SK-MEL-5 (cell line): ENCODE results near the gene DPEP3. TPM values are rescaled to one million over a fixed set of nuclear protein-coding genes. Genes with fewer than 3 reads are reported as not detected.
"Not testable (repeated sequence)": the region's sequence is repeated elsewhere in the genome, so short reads cannot be mapped to it uniquely, and the experiment has no call there.

Experiments used
- DNase-seq: peaks from one replicate; pipeline ENCODE4 v3.0.0-alpha.2; 2016; ENCODE audit warnings: low read depth, low spot score
- in situ Hi-C: cut with HindIII; loops from 2 replicates; pipeline ENCODE4 v1.10.0; 2016; ENCODE audit warnings: low sequenced_read_pairs, high pct_unique_total_duplicates, low pct_unique_long_range_greater_than_20kb
- total RNA-seq: library from RNA; depleted of rRNA; stranded (reverse); fragments of >200 nt; shearing (Covaris generic); gene quantifications from 2 replicates; pipeline ENCODE4 v1.2.3, GENCODE V29; 2014

DPEP3 gene
- total RNA-seq, 1 experiment from 2014 or later, result not detected

DNA sequence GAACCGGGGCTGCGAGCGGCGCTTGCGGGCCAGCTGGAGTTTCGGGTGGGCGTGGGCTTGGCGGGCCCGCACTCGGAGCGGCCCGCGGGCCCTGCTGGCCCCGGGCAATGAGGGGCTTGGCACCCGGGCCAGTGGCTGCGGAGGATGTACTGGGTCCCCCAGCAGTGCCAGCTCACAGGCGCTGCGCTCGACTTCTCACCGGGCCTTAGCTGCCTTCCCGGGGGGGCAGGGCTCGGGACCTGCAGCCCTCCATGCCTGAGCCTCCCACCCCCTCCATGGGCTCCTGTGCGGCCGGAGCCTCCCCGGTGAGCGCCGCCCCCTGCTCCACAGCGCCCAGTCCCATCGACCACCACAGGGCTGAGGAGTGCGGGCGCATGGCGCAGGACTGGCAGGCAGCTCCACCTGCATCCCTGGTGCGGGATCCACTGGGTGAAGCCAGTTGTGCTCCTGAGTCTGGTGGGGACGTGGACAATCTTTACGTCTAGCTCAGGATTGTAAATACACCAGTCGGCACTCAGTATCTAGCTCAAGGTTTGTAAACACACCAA lies 18.0 kb upstream of the DPEP3 start:
- DNase-seq, in situ Hi-C loops: not testable (repeated sequence)

DNA sequence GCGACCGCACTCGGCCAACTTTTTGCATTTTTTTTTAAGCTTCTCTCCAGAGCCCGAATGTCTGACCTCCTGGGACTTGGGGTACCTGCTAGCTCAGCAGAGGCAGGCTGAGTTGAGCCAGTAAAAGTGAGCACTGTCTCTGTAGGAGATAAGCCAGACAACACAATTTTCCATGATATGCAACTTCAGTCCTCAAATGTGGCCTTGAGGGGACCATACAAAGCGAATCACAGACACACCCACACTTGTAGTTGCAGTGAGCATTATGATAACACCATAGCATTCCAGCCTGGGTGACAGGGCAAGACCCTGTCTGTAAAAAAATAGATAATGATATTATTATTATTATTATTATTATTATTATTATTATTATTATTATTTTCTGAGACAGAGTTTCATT lies 16.4 kb upstream of the DPEP3 start:
- in situ Hi-C loops, result no loop called here
- DNase-seq, result no peak

DNA sequence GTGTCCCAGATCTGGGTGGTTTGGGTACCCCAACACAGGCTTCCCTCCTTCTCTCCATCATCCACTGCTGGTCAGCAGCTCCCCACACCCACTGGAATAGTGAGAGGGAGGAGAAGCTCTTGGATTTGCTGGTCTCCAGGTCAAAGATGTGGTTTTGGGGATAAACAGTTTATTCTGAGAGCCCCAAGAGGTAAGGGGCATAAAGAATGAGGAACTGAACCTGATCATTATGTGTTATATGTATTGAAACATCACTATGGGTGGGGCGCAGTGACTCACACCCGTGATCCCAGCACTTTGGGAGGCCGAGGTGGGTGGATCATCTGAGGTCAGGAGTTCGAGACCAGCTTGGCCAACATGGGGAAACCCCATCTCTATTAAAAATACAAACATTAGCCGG lies 15.1 kb upstream of the DPEP3 start:
- in situ Hi-C loops, result no loop called here
- DNase-seq, result no peak

DNA sequence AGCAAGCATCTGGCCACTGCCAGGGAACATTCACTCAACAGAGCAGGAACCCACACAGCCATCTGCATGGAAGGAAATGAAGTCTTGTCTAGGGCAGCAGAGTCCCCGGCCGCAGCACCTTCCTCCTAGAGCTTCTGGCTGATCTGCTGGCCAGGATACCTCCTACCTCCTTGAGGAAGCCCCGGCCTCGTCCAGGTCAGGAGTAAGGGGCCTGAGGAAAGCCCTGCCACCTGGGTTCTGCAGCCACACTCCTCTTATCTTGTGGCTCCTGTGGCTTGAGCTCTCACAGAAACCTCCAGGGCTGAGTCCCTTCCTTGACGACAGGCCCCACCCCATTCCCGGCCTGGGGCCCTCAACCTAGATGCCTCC lies 13.7 kb upstream of the DPEP3 start:
- in situ Hi-C loops, result not testable (repeated sequence)

DNA sequence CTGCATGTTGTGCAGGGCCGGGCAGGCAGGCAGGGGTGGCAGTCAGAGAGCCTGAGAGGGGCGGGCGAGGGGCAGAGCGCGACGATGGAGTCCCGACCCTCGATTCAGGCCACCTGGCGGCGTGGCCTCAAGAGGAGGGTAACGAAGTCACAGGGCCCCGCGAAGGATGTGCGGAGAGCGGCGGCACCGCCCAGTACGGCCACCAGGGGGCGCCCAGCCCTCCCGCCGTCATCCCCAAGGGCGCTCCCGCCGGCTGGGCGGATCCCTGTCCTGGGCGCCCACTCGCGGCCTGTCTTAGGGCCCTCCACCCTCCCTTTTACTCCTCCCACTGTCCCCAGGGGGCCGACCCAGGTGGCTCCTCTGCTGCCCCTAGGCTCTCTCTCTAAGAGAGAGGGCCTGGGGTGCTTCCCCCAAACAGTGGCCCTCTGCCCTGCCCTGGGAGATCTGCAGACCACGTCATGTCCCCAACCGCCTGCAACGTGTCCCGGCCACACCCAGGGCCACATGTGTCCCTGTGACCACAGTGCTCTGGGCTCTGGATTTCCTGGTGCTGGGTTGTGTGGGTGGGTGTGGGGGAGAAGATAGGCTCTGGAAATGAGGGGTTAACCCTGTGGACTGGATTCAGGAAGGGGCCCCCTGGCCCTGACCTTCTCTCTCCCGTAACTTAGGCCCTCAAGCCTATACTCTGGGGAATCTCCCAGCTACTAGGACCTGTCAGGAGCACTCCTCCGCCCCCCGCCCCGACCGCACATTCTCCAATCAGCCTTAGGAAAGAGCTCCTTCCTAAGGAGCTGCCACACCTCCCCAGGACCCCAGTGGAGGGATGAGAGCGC lies 13.1 kb upstream of the DPEP3 start:
- peak; percentile 64 for DNase-seq
- in situ Hi-C loops, result no loop called here

More for the DNA sequence above, 13.7 kb upstream of the DPEP3 start:
- not testable (repeated sequence) for DNase-seq

DNA sequence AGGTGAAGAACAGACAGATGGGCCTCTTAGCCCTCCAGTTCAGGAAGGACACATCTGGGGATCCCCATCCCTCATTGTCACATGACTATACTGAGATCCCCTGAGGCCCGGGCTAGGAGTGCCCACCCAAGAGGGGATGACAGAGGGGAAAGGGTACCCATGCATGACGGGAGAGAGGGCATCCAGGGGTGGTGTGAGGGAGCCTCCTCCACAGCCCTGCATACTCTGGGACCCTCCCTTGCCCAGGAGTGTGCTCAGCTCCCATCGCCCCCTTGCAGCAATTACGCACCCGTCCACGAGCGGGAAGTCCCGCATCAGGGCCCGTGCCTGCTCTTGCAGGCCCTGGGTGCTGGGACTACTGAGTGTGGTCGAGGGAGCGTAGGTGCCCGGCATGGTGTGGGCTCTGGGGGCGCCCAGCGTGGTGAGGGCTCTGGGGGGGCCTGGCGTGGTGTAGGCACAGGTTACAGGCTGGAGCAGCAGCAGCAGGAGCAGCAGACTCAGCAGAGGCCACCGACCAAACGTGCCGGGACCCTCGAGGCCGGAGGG lies 12.4 kb upstream of the DPEP3 start:
- in situ Hi-C loops, result no loop called here
- DNase-seq, result no peak

DNA sequence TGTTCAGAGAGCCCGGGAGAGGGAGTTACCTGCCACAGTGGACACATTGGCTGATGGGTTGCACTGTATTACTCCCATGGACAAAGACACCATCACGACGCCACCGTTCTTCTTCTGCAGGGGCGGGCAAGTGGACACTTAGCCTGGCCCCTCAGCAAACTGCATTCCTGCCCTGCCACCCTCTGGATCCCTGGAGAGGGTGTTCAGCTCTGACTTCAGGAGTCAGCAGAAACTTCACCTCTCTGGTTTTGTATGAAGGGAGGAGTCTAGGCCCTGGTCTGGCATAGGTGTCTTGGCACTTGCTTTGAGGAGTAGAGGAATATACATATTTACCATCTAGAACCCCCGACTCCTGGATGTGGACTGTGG lies 9.7 kb upstream of the DPEP3 start:
- in situ Hi-C loops, result no loop called here
- no peak for DNase-seq

DNA sequence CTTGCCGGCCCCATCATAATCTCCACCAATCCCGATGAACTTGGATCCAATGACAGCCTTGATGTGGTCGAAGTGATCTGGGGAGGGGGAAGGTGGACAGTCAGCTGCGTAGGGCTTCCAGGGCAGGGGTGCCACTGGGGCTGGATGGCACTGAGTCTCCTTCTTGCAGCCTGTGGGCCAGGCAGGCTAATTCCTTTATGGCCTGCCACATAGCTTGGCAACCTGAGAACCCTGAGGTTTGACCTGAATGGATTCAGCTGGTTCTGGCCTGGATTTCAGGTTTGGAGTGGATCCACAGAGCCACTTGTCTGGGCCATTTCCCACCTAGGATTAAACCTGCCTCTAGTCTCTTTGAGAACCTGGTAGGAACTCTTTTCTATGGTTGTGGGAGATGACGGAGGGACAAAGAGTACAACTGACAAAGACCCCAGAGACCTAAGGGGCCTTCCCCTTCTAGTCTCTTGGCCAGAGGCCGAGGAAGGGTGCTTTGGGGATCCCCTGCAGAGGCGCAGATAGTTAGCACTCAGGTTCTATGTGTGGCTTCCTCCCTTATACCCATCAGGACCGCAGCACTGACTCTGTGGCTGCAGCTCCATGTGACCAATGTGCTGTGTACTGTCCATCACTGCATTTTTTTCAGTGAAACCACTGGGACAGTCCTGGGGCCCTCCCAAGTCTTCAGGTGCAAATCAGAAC lies 9.2 kb upstream of the DPEP3 start:
- DNase-seq, result no peak
- in situ Hi-C loops, result no loop called here

DNA sequence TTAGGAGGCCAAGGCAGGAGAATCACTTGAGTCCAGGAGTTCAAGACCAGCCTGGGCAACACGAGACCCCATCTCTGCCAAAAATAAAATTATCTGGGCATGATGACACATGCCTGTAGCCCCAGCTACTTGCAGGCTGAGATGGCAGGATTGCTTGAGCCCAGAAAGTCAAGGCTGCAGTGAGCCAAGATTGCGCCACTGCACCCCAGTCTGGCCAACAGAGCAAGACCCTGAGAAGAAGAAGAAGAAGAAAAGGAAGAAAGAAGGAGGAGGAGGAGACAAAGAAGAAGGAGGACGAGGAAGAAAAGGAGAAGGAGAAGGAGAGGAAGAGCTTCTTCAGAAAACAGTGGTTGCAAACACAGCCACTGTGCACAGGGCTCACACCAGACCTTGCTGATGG lies 8.4 kb upstream of the DPEP3 start:
- no peak for DNase-seq
- in situ Hi-C loops, result no loop called here

DNA sequence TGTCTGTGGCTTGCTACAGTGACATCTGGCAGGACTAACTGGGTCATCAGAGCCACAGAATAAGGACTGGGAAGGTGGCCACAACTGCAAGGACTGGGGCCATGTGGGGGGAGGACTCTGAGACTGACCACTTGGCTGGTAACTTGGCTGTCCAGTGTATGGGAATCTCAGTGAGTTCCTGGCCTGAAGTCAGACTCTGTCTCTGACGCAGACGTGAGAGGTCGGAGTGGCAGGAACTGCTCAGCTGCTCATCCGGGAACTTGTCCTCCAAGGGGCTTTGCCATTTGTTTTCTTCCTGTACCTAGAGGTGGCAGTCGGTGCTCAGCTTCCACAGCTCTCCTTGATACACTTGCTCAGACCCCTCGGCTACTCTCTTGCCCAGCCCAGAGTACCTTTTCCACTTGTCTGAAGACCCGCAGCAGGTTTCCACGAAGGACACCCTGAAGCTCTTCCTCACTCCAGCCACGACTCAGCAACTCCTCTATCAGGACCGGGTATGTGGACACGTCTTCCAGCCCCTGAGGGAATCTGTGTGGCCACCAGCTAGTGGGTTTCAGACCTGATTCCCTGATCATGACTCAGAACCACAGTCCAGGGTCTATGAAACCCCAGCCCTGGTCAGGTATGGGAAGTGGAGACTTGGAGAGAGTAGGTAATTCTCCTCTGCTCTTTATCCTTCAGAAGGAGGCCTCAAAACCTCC lies 7.3 kb upstream of the DPEP3 start:
- DNase-seq, result no peak
- in situ Hi-C loops, result no loop called here

DNA sequence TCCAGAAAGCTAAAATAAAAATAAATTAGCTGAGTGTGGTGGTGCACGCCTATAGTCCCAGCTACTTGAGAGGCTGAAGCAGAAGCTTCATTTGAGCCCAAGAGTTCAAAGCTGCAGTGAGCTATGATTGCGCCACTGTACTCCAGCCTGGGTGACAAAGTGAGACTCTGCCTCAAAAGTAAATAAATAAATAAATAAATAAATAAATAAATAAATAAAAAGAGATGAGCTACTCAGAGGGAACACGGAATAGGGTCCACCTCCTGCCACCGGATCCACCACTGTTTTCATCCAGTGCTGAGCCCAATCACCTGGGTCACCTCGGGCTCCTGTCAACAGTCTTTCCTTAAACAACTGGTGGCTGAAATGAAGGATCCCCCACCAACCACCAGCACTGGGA lies 6.7 kb upstream of the DPEP3 start:
- in situ Hi-C loops, result no loop called here
- DNase-seq, result no peak

DNA sequence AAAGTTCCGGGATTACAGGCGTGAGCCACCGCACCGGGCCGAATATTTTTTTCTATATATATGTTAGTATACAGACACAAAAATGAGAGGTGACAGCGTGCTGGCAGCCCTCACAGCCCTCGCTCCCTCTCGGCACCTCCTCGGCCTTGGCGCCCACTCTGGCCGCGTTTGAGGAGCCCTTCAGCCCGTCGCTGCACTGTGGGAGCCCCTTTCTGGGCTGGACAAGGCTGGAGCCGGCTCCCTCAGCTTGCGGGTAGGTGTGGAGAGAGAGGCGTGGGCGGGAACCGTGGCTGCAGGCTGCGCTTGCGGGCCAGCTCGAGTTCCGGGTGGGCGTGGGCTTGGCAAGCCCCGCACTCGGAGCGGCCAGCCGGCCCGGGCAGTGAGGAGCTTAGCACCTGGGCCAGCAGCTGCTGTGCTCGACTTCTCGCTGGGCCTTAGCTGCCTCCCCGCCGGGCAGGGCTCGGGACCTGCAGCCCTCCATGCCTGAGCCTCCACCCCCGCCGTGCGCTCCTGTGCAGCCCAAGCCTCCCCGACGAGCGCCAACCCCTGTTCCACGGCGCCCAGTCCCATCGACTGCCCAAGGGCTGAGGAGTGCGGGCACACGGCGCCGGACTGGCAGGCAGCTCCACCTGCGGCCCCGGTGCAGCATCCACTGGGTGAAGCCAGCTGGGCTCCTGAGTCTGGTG lies 1.9 kb upstream of the DPEP3 start:
- in situ Hi-C loops, result no loop called here
- no peak for DNase-seq

DNA sequence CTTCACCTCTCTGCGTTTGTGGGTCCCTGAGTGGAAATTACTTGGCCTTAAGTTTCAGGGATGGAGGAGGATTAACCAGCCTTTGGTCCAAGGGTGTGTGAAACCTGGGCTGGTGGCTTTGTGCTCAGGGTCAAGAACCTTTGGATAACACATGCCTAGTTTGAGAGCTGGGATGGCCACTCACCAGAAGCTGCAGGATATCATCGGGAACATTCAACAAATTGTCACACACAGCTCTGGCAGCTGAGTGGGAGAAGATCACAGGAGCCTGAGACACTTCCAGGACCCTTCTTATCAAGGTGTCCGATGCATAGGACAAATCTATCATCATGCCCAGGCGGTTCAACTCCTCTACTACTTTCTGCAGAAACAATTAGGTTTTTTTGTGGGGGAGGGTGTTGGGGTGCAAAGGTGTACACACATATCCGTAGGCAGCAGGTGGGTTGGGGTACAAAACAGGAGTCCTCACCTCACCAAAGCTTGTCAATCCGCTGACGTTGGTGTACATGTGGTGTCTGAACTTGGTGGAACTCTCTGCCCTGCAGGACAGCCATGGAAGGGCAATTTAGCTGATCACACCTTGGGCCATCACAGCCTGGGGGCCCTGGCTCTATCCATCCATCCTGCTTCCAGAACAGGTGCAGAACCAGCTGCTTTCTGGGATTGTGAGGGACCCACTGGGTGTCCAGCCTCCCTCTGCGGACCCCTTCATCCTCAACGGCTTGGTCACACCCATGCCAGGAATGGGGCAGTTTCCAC lies 2.7 kb downstream of the DPEP3 start:
- in situ Hi-C loops, result no loop called here
- DNase-seq, result no peak

DNA sequence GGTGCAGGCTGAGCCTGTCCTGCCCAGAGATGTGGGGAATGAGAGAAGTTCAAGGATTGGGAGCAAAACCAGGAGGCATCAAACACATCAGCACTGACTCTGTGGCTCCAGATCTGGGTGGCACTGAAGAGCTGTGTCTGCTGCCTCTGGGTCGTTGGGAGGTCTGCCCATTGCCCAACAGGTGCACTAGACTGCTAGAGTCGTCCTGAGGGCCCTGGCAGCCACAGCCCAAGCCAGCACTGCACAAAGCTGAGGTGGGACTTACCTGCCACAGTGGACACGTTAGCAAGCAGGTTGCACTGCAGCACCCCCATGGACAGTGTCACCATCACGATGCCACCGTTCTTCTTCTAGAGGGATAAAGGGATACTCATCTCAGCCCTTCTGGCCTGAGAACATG lies 3.3 kb downstream of the DPEP3 start:
- in situ Hi-C loops, result no loop called here
- DNase-seq, result no peak

DNA sequence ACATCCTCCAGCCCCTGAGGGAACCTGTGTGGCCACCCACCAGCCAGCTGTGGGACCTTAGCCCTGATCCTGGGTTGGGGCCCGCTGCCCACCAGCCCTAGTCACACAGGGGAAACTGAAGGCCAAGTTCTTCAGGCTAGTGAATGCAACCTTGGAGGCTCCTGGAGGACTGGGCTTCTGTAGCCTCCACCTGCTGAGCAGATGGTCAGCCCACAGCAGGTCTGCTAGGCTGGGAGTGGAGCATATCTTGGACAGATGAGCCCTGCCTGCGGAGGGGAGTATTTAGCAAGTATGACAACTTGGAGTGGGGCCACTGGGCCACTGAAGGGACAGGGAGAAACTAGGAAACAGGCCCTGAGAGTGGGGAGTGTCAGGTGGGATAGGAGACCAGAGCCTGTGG lies 4.1 kb downstream of the DPEP3 start:
- DNase-seq, result no peak
- in situ Hi-C loops, result no loop called here

DNA sequence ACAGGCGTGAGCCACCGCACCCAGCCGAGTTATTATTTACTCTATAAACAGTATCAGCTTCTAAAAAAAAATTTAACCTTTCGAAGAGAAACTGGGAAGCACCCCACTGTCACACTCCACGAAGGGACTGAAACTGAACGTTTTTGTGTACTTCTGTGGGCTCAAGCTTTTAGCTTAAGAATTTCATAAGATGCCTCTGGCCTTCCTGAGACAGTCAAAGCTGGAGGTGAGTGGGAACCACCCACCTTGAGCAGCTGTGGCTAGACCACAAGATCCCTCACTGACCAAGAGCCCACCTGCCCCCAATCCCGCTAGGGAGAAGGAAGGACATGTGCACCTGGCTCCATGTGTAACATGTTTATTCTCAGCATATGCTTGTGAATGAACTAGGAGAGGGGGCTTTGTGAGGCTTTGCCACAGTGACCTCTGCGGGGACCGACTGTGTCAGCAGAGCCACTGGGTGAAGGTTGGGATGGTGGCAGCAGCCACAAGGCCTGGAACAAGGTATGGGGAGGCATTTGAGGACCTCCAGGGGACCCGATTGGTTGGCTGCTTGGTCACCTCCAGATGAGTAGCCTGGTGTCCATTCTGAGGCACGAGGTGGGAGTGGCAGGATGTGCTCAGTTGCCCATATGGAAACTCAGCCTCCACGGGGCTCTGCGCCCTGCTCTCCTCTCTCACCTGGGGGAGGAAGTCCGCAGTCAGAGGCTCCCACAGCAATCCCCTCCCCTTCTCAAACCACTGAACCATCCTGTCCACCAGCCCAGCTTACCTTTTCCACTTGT lies 4.8 kb downstream of the DPEP3 start:
- in situ Hi-C loops, result no loop called here
- DNase-seq, result no peak
